Measurements from ENCODE around the gene GARIN5B. TPM values are rescaled to one million over a fixed set of nuclear protein-coding genes. Genes with fewer than 3 reads are reported as not detected.

Gene GARIN5B
- total and polyA plus RNA-seq, 2 of the 4 experiments (the other 2 are of a cell fraction): not detected

- DNase-seq (no peak), ATAC-seq (ENCODE audit: low read depth) (no peak)
- no peaks in the 10 kb centered on the region; the same call in 1 of the 2 replicates for H3K4me1 ChIP-seq (ENCODE audit: control insufficient read depth, insufficient read depth, low read length)
- no peak overlapping the region for H2BK20ac ChIP-seq (ENCODE audit: low read depth, low read length)
- no peak overlapping the region for H4K8ac ChIP-seq (ENCODE audit: low read depth in 2 of 2, low read length in 2 of 2)
- H2BK15ac ChIP-seq (ENCODE audit: low read depth, low read length): no peak overlapping the region
- POLR2A ChIA-PET (ENCODE audit: unreplicated experiment): no interaction called here
- no peak overlapping the region for H3K9ac ChIP-seq (ENCODE audit: low read depth, low read length)
- H3K79me1 ChIP-seq (ENCODE audit: low read depth in 1 of 2, low read length in 2 of 2): no peaks in the 10 kb centered on the region
- dilution Hi-C loops (cut with HindIII; ENCODE audit: low sequenced_read_pairs, unreplicated experiment) (no loop called here), in situ Hi-C loops (cut with MboI; ENCODE audit: low sequenced_read_pairs) (no loop called here), intact Hi-C loops (cut with micrococcal nuclease) (no loop called here)
- H3K9me1 ChIP-seq (ENCODE audit: insufficient read depth, low read length): no peaks in the 10 kb centered on the region
- BruUV-seq (replicated peaks): no TSS peak
- CTCF ChIA-PET: no interaction called here
- H2BK120ac ChIP-seq (ENCODE audit: low read depth, low read length): no peak overlapping the region
- no peak overlapping the region for H3K4me2 ChIP-seq (ENCODE audit: low read depth, low read length)
- H2AK9ac ChIP-seq (replicated peaks; ENCODE audit: low read depth, low read length, poor library complexity): no peak overlapping the region
- no peak overlapping the region for H3K4ac ChIP-seq (ENCODE audit: low read depth, low read length)
- TF ChIP-seq RAD21 (IDR thresholded peaks at IDR 0.05; ENCODE audit: low read length) (no peak), MAFK (IDR thresholded peaks at IDR 0.05; ENCODE audit: low read depth, low read length) (no peak), MAZ (IDR thresholded peaks at IDR 0.05; ENCODE audit: borderline replicate concordance, low read depth, low read length) (no peak), NFE2L2 (IDR thresholded peaks at IDR 0.05; ENCODE audit: low read depth, low read length) (no peak), CHD1 (IDR thresholded peaks at IDR 0.05; ENCODE audit: low read depth, low read length) (no peak), USF2 (IDR thresholded peaks at IDR 0.05; ENCODE audit: low read depth, low read length) (no peak), MXI1 (IDR thresholded peaks at IDR 0.05; ENCODE audit: borderline replicate concordance, low read depth, low read length) (no peak), BHLHE40 (IDR thresholded peaks at IDR 0.05; ENCODE audit: low read depth, low read length) (no peak), FOS (IDR thresholded peaks at IDR 0.05; ENCODE audit: low read depth, low read length) (no peak), CEBPB (IDR thresholded peaks at IDR 0.05; ENCODE audit: low read depth, low read length) (no peak), POLR2A (IDR thresholded peaks at IDR 0.05; ENCODE audit: low read depth, low read length) (no peak), CTCF (conservative IDR thresholded peaks at IDR 0.05; ENCODE audit: low read depth, low read length) (no peak), ELK1 (IDR thresholded peaks at IDR 0.05; ENCODE audit: borderline replicate concordance, low read depth, low read length) (no peak), RFX5 (IDR thresholded peaks at IDR 0.05; ENCODE audit: low read depth, low read length) (no peak), RCOR1 (IDR thresholded peaks at IDR 0.05; ENCODE audit: insufficient replicate concordance, low read length) (no peak), SMC3 (IDR thresholded peaks at IDR 0.05; ENCODE audit: low read depth, low read length) (no peak)
- no peaks in the 10 kb centered on the region for H3K36me3 ChIP-seq (ENCODE audit: control insufficient read depth, insufficient read depth, low read length)
- H3K4me3 ChIP-seq (ENCODE audit: insufficient read depth, low read depth, low read length): no peak overlapping the region
- H3K27ac ChIP-seq (ENCODE audit: insufficient read depth, low read length): no peak overlapping the region
- no peak overlapping the region for H3K14ac ChIP-seq (replicated peaks; ENCODE audit: low read depth, low read length)
- H3K56ac ChIP-seq (ENCODE audit: extremely low read depth, insufficient read depth, low read length): no peak overlapping the region
- H4K20me1 ChIP-seq (ENCODE audit: insufficient read depth, low read length): no peaks in the 10 kb centered on the region
- no peak overlapping the region for H2BK5ac ChIP-seq (ENCODE audit: low read depth, low read length, poor library complexity, severe bottlenecking)
- no peak overlapping the region for H3K18ac ChIP-seq (ENCODE audit: low read depth, low read length)
- no peak overlapping the region for H2AK5ac ChIP-seq (ENCODE audit: low read depth, low read length)
- H4K91ac ChIP-seq (ENCODE audit: insufficient read depth, low read depth, low read length): no peak overlapping the region
- H3K27me3 ChIP-seq (ENCODE audit: control insufficient read depth, insufficient read depth, low read length): peaks cover 18% of the 10 kb centered on the region
- H3K23ac ChIP-seq (ENCODE audit: low read depth, low read length): no peak overlapping the region
- H2AFZ ChIP-seq (replicated peaks; ENCODE audit: low read length, poor library complexity): no peak overlapping the region
- H3K9me3 ChIP-seq (ENCODE audit: control insufficient read depth, insufficient read depth, low read length): no peaks in the 10 kb centered on the region
- H4K5ac ChIP-seq (ENCODE audit: low read depth, low read length): no peak overlapping the region
- WGBS, 2 experiments (ENCODE audit: extremely low coverage in 2 of 2, insufficient read length in 1 of 2): 64% methylated on average over 7 of the region's 12 CpGs; no CpG with 5 or more reads in 1 of the 2 experiments
These were observed 40.7 kb downstream of the GARIN5B start for GRCh38 chr19:55322204-55322885.
